ENCODE measurements around the gene HDAC7. TPM values are rescaled to one million over a fixed set of nuclear protein-coding genes. Genes with fewer than 3 reads are reported as not detected.
A peak's percentile ranks its signal among the peaks of the same experiment; 100 is the strongest.

Gene HDAC7
- 30.5 and 31.7 TPM in 2 replicates for total RNA-seq

DNA sequence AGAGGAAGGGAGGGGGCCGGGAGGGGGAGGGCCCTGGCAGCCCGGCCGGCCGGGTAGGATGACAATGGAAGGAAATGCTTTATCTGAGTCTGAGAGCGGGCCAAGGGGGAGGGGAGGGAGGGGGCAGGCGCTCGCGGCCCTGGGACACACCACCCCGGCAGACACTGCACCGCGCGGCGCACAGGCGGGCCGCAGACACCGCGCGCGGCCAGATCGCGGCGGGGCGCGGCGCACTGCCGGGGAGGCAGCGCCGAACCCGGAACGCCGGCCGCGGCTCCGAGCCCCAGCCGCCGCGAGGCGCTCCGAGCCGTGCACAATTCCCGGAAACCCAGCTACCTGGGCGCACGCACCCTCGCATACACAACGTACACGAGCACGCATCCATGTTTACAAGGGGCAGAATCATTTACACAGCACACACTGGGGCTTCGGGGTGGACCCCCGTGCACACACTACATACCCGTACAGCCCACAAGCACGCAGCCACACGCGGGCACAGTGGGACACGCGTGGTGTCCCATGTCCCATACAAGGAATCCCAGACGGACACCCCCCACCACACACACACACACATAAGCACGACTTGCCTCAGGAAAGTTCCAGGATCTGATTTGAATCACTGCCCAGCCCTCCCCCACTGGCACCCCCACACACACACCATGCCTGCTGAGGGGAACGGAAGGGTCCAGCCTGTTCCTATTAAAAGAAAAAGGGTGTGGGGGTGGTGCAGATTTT is at the start of gene HDAC7:
Gene HDAC7, minus strand, starts transcription at position 8 of the 735 bp plus-strand sequence. CDS start 118 bp downstream, outside the sequence.
- DNase-seq (ENCODE audit: low read depth in 2 of 2): peak; percentile 92

DNA sequence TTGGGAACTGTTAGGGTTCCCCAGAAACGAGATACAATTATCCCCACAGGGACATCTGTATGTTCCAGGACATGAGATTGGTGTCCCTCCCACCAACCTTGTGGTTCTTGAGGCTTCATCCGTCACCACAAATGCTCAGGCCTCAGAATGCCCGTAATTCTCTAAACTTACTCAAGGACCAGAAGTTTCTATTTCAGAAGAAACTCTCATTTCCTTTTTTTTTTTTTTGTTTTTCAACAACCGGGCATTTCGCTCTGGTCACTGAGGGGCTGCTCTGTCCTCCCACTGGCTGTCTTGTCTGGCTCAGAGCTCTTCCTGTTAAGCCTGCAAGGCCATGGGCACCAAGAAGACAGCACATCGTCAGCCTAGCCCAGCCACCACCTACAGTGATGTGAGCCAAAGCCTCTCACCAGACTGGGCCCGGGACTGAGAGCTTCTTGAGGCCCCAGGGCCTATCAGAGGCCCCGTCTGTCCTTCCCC is 48.9 kb upstream of the HDAC7 start:
- DNase-seq (ENCODE audit: low read depth in 2 of 2): no peak

DNA sequence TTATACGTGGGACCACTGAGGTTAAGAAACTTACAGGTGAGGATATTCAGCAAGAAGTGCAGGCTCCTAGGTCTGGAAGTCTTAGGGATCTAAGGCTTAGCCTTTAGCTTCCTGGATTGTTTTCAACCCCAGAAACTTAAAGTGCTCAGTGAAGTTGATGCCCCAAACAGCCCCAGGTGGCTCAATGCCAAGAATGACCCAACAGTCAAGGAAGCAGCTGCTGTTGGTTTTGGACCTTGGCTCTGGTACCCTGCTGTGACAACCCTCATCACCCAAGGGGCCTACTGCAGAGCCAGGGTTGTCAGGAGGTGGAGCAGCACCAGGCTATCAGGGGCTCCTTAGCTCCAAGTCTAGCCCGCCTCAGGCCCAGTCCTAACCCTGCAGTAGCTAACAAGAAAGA is 48.3 kb upstream of the HDAC7 start:
- peak; percentile 29 to 59 for DNase-seq (ENCODE audit: low read depth in 2 of 2)

DNA sequence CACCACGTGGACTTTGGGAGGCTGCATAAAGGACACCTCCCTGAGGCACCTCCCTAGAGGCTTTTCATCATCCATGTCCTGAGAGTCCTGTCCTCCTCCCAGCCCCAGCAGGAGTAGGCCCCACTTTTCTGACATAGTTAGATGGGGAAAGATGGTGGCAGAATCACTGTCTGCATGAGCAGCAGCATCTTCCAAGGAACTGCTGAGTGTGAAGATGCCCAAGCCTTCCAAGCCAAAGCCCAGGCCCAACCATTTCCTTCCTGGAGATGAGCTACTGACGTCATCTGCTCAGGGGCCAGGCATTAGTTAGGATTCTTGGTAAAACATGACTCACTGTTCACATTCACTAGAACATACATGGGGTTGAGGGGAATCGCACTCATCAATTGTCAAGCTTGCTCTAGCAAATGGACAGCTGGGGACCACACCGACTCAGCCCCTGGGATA is 47.8 kb upstream of the HDAC7 start:
- peak; percentile 9 to 93 for DNase-seq (ENCODE audit: low read depth in 2 of 2)

DNA sequence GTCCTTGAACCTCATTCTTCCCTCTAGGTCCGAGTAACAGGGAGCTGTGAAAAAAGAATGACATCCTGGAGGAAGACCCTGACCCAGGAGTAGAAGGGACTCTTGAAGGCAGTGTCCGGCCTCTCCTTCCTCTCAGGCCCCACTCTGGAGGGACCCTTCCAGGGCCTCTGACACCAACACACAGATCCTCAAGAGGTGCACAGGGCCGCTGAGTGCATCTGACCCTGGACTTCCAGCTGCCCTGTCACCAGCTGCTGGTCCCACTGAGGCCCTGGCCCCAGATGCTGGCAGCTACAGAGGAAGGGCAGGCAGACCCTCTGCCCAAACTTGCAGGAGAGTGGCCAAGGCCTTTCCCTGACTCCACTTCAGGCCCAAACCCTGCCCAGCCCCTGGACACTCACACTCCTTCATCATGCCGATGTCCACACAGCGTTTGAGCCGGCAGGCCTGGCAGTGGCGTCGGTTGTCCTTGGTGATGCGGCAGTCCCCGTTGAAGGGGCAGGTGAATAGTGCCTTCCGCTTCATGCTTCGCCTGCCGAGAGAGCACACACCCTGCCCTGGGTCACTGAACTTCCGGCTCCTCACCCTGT is 45.0 kb upstream of the HDAC7 start:
- DNase-seq (ENCODE audit: low read depth in 2 of 2): no peak

DNA sequence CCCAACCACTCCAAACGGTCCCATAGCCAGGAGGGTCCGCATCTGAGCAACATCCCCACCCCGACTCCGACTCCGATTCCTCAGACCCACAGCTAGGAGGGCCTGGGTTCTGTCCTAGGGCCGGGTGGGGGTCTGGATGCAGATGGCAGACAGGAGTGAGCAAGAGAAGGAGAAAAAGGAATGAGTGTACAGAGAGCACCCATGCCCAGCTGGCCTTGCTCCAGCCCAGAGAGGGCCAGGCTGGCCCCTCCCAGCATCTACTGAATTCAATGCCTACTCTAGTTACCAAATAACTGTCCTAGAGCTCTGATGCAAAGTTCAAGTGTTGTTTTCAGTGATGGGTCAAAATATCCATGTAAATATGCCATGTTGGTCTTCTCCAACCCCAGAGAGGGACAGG is 44.3 kb upstream of the HDAC7 start:
- DNase-seq (ENCODE audit: low read depth in 2 of 2): no peak

DNA sequence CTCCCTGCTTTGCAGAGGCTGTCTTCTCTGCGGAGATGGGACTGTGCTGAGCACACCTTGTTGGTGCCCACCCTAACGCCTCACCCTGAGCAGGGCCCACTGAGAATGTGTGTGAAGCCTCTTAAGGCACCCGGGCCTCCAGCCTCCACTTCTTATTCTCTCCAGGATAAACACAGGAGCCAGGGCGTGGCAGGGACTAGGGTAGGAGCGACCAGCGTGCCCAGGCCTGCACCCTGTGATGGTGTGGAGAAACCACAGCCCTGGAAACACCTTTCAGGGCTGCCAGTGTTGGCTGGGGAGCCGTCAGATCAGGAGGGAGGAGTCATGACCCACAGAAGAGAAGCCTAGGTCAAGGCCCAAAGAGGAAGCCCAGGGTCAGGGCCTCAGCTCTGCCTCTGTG is 43.8 kb upstream of the HDAC7 start:
- no peak for DNase-seq (ENCODE audit: low read depth in 2 of 2)

DNA sequence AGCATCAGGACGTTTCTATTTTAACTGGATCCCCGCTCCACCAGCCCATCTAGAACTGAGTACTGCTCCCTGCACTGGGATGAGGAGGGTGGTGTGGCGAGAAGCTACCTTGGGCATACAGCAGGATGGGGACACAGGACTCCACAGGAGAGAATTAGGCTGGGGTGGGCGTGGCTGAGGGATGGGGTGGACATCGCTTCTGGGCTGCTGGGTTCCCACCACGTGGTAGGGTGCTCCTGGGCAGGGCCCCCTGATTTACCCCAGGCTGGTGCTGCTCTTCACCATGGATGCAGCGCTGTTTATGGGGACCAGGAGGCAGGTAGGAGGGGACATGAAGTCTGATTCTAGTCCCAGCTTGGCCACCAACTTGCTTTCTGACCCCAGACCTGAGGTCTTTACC is 43.2 kb upstream of the HDAC7 start:
- no peak for DNase-seq (ENCODE audit: low read depth in 2 of 2)

DNA sequence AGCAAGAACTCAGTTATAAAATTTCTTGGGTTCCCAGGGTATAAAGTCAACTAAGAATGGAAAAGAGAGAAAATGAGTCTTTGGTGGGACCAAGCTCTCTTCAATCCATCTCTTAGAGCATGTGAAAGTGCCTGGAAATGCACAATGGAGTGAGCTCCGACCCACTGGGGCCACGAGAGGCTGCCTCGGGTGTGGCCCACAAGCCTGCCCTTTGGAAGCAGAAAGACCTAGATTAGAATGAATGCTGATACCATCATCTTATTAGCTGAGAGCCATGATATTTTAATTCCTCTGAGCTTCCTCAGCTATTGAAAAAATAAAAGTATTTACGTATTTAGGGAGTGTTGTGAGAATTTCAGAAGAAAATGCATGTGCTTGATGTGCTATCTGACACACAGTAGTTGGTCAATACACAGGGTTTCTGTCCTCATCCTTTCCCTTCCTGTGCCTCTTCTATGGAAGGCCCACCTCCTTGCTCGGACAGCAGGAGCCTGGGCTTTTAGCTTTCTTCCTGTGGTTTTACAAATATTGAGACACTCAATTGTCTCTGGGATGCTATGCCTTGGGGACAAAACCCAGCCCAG is 42.6 kb upstream of the HDAC7 start:
- no peak for DNase-seq (ENCODE audit: low read depth in 2 of 2)

DNA sequence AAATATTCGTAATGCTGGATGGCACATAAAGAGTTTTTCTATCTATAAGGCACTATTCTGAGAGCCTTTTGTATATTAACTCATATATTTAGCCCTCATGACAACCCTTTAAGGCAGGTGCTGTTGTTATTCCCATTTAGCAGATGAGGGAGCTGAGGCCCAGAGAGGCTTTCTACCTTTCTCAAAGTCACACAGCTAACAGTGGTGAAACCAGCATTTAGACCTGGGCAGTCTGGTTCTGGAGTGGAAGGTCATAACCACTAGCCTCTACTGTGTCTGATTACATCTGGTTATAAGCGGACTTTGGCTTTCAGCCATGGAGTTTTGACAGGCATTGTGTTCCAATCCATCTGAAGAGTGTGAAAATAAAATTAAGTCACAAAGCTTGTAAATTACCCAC is 41.2 kb upstream of the HDAC7 start:
- DNase-seq (ENCODE audit: low read depth in 2 of 2): no peak

DNA sequence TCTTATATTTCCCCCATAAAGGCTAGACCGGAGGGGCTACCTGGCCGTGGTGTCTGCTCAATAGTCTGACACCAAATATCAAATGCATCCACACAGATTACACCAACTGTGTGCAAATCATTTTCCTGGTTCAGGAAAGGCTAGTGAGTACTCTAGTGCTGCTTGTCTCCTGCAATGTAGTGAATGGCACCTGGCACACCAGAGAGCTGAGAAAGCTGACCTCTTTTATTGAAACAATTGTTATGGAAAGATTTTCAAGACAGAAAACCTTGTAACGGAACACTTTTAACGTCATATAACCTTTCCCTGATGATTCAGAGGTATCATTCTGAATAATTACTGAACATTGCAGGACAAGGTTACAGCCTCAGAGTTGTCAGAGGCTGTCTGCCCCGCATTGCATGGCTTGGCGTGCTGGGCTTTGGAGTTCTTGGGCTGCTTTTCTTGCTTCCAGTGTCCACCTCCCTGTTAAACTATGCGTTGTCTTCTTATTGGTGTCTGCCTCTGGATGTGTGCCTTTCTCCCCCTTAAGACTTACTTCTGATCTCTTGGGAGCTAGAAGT is 40.7 kb upstream of the HDAC7 start:
- no peak for DNase-seq (ENCODE audit: low read depth in 2 of 2)

DNA sequence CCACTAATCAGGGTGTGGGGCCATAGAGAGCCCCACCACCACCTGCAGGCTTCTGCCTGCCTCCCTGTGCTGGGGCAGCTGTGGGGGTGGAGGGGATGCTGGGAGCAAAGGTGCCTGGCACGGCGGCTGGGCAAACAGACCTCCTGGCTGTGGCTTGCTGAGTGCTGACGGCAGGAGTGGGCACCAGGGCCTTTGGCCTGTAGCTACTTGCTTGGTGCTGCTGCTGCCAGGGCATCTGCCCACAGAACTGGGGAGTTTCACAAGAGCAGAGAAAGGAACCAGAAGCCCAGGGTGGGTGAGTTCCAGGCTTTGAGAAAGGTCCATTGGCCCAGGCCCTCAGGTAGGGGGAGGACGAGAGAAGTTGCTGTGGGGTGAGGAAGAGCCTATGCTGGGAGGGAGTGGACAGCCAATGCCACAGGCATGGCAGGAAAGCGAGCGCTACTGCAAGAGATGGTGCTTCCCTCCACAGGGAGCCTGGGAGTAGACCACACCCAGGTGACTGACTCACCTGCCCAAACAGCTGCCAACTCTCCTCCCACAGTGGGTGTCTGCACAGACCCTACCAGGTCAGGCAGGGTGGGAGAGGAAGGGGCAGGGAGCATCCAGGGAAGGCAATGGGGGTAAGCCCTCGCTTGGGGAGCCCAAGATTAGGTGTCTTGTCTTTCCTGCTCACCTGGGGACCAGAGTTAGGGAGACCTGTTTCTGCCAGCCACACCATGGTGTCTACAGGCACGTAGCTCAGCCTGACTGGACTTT is 39.0 kb upstream of the HDAC7 start:
- DNase-seq (ENCODE audit: low read depth in 2 of 2): no peak

DNA sequence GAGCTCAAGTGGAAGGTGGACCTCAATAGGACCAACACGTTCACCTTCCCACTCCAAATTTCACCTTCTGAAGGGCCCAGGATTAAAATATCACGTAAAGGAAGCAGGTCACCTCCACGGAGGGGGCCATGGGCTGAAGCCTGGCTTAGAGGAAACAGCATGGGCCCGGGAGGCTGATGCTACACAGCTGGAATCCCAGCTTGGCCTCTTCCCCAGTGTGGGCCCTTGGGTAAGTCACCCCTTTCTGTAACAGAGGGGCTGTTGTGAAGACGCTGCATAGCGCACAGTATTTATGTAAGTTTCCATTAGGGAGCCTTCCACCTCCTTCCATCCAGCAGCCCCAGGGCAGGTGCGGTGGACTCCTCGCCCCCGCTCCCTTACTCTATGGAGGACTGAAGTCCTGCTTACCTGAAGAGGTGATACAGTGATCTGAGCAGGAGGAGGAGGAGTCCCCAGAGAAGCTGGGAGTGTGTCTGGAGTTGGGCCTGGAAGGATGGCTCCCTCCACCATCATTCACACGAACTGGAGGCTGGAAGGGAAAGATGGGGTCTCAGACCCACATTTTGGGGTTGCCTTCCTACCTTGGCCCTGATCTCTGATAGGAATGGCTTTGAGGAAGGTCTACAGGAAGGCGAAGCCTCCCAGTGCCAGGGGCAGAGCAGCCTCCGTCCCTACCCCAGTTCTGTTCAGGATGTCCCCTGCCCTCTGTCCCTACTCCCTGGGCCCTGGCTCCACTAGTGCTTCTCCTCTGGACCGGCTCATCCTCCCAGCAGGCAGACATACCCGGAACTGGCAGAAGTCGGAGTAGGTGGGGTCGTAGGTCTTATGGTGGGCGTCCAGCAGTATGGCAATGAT is 37.2 kb upstream of the HDAC7 start:
- no peak for DNase-seq (ENCODE audit: low read depth in 2 of 2)

DNA sequence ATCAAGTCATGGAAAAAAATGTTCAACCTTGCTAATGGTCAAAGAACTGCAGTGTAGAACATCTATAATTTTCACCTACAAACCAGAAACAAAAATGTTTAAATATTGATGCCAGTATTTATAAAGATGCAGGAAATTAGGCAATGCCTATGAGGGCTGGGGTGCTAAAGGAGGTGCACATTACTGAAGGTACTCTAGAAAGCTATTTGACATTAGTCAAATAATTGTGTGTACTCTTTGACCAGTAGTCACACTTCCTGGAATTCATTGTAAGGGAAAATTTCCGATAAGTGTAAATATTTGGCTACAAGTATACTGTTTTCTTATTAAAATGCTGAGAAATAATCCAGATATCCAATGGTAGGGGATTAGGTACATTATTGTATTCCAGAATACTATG is 36.4 kb upstream of the HDAC7 start:
- DNase-seq (ENCODE audit: low read depth in 2 of 2): no peak

DNA sequence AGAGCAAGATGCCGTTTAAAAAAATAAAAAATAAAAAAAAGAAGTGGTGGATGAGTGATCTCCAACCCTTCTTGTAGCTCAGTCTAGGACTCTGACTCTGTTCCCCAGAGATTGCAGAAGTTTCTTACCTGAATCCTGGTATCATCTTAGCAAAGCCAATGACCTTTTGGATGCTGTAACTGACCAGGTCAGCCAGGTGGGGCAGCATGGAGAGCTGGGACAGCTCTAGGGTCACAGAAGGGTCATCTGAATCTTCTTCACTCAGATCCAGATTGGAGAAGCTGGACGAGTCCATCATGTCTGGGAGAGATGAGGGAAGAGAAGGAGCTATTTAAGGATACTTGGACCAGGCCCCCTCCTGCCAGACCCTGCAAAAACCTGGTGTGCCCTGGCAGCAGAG is 35.8 kb upstream of the HDAC7 start:
- DNase-seq (ENCODE audit: low read depth in 2 of 2): no peak

DNA sequence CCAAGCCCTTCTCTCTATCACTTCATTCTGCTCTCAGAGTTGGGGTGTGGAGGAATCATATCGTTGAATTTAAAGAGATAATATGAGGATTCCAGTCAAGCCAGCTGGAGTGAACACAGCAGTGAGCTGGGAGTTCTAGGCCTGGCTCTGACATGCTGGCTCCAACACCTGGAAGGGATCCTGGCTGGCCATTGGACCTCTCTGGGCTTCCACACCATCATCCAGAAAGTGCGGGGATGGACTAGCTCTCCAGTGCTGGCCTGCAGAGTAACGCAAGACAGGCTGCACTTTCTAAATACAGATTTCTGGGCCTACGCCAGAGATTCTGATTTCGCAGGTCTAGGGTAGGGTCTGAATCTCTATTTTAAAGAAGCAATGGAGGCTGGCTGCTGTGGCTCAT is 34.8 kb upstream of the HDAC7 start:
- no peak for DNase-seq (ENCODE audit: low read depth in 2 of 2)

DNA sequence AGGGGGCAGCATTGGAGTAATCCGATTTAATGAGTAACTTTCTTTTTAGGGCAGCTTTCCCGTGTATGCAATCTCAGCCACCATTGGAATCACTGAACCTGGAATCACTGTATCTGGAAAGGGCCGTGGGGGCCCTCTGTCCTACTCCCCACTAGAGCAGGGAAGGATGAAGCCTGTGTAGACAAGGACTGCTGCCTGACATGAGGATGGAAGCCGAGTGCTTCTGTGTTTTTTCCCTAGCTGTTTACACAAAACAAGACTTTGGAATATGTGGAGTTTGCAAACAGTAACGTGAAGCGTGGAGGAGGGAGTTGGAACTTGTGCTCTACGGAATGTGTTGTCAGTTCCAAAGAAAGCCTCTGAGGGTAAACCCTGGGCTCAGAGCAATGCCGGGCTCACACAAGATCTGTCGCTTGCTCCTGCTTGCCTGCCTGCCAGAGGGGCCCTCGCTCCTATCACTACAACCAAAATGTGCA is 32.4 kb upstream of the HDAC7 start:
- no peak for DNase-seq (ENCODE audit: low read depth in 2 of 2)

DNA sequence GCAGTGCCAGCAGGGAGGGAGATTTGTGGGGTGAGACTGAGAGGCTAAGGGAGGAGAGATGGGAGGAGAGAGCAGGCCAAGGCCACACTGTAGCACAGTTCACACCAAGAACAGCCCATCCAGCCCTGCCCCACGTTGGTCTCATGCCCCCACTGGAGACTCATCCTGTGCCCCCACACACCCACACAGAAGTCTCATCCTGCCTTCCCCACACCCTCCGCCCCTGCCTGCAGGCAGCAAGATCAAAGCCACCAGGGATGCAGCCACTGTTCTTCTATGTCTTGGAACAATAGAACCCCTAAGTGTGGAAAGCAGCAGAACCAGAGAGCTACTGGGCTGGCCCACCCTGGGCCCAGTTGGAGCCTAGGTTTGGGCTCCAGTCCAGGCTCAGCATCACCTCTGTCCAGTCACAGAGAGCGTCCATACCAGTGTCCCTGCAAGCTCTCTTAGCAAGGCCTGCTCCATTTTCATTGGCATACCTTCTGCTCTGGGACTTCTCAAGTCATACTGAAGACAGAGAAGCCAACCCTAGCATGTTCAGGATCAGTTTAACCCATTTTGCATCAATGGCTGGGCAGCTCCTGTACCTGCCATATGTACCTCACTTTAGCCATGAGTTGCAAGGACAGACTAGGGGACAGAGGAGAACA is 31.7 kb upstream of the HDAC7 start:
- no peak for DNase-seq (ENCODE audit: low read depth in 2 of 2)

DNA sequence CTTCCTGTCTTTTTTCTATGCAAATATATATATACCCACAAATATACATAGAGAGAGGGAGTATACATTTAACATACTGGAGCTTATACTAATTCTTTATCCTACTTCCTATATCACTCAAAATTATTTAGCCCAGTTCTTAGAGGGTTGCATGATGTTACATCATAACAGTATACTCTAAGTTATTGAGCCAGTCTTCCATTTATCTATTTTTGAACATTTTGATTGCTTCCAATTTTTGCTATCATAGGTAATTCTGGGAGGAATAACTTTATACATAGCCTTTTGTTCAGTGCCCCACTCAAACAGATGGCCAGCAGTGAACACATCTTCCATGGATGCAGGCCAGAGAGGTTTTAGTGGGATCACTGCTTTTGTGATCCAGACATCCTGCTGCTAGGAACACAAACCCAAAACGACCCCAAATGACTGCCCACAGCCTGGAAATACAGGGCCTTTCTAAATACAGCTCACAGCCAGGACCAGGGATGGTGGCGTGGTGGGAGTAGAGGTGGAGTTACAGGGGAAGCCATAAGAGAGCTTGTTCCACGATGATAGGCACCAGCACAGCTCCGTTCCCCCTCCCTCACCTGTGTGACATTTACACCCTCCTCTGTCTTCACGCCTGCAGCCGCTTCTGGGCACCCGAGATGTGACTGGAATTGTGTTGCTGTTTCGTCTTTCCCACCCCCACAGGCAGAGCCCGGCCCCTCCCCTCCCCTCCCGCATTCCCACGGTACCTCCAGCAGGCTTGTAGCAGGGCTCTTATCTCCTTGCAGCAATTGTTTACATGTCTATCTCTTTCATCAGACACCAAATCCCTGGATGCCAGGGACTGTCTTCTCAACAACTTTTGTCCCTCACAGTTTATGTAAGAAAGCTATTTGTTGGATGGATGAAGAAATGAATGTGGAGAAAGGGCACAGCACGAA is 30.7 kb upstream of the HDAC7 start:
- DNase-seq (ENCODE audit: low read depth in 2 of 2): no peak
